Measurements from ENCODE around the gene NOL4L. TPM values are rescaled to one million over a fixed set of nuclear protein-coding genes. Genes with fewer than 3 reads are reported as not detected.
A peak's percentile ranks its signal among the peaks of the same experiment; 100 is the strongest.

The NOL4L gene
- total RNA-seq, 1 donor from 2014 or later = 37.7 TPM

DNA sequence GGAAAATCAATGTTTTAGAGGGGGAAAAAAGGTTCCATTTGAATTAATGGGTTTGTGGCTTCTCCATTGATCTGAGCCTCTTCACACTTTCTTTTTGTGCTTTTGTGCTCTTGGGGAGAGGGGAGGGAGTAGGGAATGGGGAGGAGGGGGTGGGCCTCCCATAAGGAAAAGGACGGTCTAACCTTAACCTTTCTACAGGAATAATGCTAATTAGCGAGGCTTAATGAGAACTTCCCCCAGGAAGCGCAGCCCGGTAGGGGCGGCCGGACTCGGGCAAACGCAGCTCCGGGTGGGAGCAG is 103.0 kb downstream of the NOL4L start:
- Mint-ChIP-seq H3K36me3 (ENCODE audit: low read depth) (no peaks in the 10 kb centered on the region), H3K27ac (ENCODE audit: unreplicated experiment) (peak overlapping the region; percentile 59), H3K27me3 (ENCODE audit: low read depth) (no peaks in the 10 kb centered on the region), H3K4me1 (ENCODE audit: low read depth) (peaks cover 49% of the 10 kb centered on the region), H3K9me3 (ENCODE audit: low read depth) (no peaks in the 10 kb centered on the region), H3K4me3 (ENCODE audit: unreplicated experiment) (peak overlapping the region; percentile 85)
- DNase-seq (ENCODE audit: low spot score) = peak; percentile 59
- TF ChIP-seq, protein P1, sequence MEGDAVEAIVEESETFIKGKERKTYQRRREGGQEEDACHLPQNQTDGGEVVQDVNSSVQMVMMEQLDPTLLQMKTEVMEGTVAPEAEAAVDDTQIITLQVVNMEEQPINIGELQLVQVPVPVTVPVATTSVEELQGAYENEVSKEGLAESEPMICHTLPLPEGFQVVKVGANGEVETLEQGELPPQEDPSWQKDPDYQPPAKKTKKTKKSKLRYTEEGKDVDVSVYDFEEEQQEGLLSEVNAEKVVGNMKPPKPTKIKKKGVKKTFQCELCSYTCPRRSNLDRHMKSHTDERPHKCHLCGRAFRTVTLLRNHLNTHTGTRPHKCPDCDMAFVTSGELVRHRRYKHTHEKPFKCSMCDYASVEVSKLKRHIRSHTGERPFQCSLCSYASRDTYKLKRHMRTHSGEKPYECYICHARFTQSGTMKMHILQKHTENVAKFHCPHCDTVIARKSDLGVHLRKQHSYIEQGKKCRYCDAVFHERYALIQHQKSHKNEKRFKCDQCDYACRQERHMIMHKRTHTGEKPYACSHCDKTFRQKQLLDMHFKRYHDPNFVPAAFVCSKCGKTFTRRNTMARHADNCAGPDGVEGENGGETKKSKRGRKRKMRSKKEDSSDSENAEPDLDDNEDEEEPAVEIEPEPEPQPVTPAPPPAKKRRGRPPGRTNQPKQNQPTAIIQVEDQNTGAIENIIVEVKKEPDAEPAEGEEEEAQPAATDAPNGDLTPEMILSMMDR (IDR thresholded peaks at IDR 0.05) = no peak

DNA sequence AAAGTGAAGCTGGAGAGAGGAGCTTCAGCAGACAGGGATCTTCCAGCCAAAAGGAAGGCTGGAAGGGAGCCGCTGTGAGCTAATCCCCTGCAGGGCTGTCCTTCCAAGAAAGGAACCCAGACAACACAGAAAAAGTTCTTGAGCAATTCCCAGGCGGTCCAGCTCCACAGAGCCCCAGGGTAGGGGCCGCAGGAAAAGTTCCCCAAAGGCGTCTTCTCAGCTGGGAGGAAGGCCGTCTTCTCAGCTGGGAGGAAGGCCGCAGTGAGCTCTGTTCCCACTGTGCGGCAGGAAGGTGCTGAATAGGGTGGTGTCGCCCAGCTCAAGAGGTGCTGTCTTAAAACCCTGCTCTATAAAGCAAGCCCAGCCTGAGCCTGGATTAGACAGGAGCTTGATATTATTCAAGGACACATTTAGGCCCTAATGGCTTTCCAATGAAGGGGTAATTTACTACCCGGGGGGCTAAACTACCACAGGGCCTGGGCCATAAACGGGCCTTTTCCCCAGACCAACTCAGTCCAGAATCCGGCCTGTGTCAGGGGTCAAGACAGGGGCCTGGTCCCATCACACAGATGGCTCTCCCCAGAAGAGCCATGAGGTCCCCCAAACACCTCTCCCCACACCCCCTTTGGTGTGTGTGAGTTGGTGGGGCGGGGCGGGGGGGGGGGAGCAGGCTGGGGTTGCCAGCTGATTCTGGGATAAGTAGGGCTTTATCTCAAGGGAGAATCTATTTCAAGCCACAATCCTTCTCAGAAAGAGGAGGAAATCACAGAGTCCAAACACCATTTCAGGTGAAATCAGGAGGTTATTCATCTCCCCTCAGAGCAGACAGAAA is 103.6 kb downstream of the NOL4L start:
- Mint-ChIP-seq H3K27me3 (ENCODE audit: low read depth) (no peaks in the 10 kb centered on the region), H3K4me3 (ENCODE audit: unreplicated experiment) (peak overlapping the region; percentile 85), H3K36me3 (ENCODE audit: low read depth) (no peaks in the 10 kb centered on the region), H3K9me3 (ENCODE audit: low read depth) (no peaks in the 10 kb centered on the region), H3K4me1 (ENCODE audit: low read depth) (peaks cover 55% of the 10 kb centered on the region), H3K27ac (ENCODE audit: unreplicated experiment) (peak overlapping the region; percentile 79)
- TF ChIP-seq, protein P1 (IDR thresholded peaks at IDR 0.05) = no peak
- DNase-seq (ENCODE audit: low spot score) = peak; percentile 53

DNA sequence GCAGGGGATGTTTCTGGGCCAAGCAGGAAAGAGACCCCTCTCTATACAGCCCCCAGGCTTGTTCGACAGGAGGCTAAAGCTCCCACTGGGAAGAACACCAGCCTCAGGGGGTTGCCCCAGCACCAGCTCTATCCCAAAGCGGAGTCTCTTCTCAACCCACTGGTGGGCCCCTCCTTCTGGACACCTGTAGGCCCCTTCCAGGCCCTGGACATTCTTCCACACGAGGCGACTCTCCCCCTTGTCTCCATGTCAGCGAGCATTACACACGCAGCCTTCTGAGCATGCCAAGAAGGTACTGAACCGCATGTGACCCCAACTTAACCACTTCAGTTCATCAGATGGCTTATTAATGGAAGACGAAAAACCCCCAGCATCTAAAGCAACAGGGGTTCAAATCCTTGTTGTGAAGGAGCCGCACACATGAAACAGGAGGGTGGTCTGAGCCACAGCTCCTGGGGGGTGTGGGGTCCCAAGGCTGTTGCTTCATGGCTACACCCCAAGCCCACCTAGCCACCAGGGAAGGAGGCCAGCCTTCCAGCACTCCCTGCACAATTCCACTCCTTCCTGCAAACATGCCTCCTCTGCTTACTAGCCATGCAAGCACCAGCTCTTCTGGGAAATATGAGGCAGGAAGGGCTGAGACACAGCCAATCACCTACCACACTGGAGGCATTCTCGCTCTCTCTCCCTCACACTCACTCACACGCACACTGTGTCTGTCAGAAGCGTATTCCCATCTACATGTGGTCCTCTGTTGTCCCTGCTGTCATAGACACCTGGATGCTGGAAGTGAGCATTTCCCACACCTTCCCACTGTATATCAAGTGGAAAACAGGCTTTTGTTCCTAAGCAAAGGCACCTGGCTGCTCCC is 104.5 kb downstream of the NOL4L start:
- TF ChIP-seq, protein P1 (IDR thresholded peaks at IDR 0.05) = no peak
- peaks cover 64% of the 10 kb centered on the region for H3K4me1 Mint-ChIP-seq (ENCODE audit: low read depth)
- peak overlapping the region; percentile 55 for H3K4me3 Mint-ChIP-seq (ENCODE audit: unreplicated experiment)
- no peaks in the 10 kb centered on the region for H3K27me3 Mint-ChIP-seq (ENCODE audit: low read depth)
- H3K36me3 Mint-ChIP-seq (ENCODE audit: low read depth) = no peaks in the 10 kb centered on the region
- H3K9me3 Mint-ChIP-seq (ENCODE audit: low read depth) = no peaks in the 10 kb centered on the region
- peak; percentile 36 for DNase-seq (ENCODE audit: low spot score)
- H3K27ac Mint-ChIP-seq (ENCODE audit: unreplicated experiment) = peak overlapping the region; percentile 79

DNA sequence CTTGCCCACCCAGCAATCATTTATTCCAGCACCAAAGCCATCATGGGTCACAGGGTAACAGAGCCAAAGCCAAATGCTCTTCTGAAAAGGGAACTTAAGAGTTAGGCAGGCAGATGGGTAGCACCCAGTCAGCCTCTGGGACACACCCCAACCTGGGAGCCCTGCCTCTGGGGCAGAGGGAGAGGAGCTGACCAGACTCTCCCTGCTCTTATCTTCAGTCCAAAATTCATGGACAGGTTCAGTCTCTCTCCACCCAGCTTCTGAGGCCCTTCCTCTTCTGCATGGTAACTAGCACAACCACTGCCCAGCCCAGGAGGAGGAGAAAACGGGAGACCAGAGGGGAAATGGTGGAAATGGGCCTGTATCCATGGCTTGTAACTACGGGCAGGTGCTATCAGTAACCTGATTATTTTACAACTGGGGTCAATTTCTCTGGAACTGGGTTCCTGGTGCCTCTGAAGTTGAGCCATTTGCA is 105.4 kb downstream of the NOL4L start:
- H3K36me3 Mint-ChIP-seq (ENCODE audit: low read depth) = no peaks in the 10 kb centered on the region
- DNase-seq (ENCODE audit: low spot score) = peak; percentile 39
- H3K4me3 Mint-ChIP-seq (ENCODE audit: unreplicated experiment) = no peak overlapping the region
- no peaks in the 10 kb centered on the region for H3K9me3 Mint-ChIP-seq (ENCODE audit: low read depth)
- no peaks in the 10 kb centered on the region for H3K27me3 Mint-ChIP-seq (ENCODE audit: low read depth)
- peaks cover 65% of the 10 kb centered on the region for H3K4me1 Mint-ChIP-seq (ENCODE audit: low read depth)
- TF ChIP-seq, protein P1 (IDR thresholded peaks at IDR 0.05) = no peak
- H3K27ac Mint-ChIP-seq (ENCODE audit: unreplicated experiment) = peak overlapping the region; percentile 77

DNA sequence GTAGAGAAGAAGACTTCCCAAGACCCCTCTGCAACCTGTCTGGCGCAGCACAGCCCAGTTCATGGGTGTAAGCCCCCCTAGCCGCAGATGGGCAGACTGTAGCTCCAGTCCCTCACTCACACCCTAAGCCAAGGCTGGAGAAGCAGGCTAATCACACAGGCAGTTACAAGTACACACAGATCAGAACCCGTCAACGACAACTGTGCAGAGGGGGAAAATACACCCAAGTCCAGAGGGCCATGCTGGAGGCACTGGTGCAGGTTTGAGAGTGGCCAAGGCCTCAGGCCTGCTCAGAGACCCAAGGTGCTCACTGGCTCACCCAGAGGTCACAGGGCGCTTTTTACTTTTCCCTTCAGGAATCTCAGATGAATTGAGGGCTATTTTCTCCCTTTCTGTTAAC is 106.1 kb downstream of the NOL4L start:
- H3K36me3 Mint-ChIP-seq (ENCODE audit: low read depth) = no peaks in the 10 kb centered on the region
- no peak overlapping the region for H3K27ac Mint-ChIP-seq (ENCODE audit: unreplicated experiment)
- peak; percentile 48 for DNase-seq (ENCODE audit: low spot score)
- H3K9me3 Mint-ChIP-seq (ENCODE audit: low read depth) = no peaks in the 10 kb centered on the region
- no peak overlapping the region for H3K4me3 Mint-ChIP-seq (ENCODE audit: unreplicated experiment)
- H3K4me1 Mint-ChIP-seq (ENCODE audit: low read depth) = peaks cover 70% of the 10 kb centered on the region
- H3K27me3 Mint-ChIP-seq (ENCODE audit: low read depth) = no peaks in the 10 kb centered on the region
- TF ChIP-seq, protein P1 (IDR thresholded peaks at IDR 0.05) = no peak

Data from chondrocyte (in vitro differentiated cells).